Stimulated activated CD4-positive, alpha-beta T cell treated with anti-CD3 and anti-CD28 coated beads, Interleukin-15, amount 100 ng/mL, for 48 hours (primary cell): Measurements from ENCODE around the gene YTHDC2.
"Not testable (repeated sequence)": the region's sequence is repeated elsewhere in the genome, so short reads cannot be mapped to it uniquely, and the experiment has no call there.

ENCODE experiments used
- DNase-seq, 2 donors: peaks; one replicate each; pipeline ENCODE4 v3.0.0-alpha.2; 2020; ENCODE audit warnings: low read depth in 2 of 2

Gene YTHDC2

DNA sequence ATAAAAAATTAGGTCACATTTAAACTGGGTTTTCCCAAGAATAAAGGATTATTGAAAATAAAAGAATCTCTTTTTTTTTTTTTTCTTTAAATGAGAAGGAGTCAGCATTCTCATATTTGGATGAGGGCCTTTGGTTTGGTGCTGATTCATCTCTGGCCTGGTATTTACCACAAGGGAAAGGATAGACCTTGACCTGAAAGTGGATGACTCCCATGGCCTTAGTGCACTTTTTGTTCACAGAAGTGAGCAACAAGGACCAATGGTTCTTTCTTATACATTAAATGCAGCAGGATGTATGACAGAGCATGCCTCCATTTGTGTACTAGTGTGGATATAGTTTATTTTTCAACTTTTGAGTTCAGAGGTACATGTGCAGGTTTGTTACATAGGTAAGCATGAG, 6.9 kb downstream of the YTHDC2 start:
- DNase-seq: peak in 1 of 2 donors; percentile 30

DNA sequence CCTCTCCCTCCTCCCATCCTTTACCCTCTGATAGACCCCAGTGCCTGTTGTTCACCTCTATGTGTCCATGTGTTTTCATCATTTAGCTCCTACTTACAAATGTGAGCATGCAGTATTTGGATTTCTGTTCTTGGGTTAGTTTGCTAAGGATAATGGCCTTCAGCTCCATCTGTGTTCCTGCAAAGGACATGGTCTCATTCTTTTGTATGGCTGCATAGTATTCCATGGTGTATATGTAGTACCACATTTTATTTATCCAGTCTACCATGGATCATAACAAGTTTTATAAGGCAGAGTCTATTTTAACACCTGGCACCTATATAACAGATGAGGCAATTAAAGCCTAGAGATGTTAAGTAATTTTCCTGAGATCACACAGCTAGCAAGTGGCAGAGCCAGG, 7.4 kb downstream of the YTHDC2 start:
- DNase-seq: no peak

DNA sequence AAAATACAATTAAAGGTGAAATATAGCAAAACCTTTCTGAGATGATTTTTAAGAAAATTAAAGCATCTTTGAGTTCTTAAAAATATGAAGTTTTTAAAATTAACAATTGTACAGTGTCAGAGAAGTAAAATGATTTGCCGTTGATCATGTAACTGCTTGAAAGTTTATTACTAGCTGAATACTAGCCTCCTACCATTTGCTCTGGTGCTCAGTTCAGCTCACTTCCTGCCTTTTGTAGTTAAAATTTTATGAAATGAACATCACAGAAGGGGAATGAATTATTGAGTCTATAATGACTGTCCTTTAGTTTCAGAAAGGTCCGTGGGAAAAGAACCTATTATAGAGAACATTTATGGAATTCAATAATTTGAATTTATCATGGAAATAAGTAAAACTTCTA, 9.7 kb downstream of the YTHDC2 start:
- no peak for DNase-seq

DNA sequence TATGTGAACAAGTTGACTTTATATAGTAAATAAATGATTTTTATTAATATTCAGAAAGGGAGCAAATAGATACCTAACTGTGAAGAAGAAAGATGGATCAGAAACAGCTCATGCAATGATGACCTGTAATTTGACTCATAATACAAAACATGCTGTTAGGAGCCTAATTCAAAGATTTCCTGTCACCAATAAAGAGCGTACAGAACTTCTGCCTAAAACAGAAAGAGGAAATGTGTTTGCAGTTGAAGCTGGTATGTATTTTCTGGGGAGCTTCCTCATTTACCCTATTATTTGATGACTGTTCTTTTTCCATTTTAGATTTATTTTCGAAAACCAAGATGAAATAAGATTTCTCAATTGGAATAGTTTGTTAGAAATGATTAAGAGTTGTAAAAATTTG, 11.4 kb downstream of the YTHDC2 start:
- no peak for DNase-seq

DNA sequence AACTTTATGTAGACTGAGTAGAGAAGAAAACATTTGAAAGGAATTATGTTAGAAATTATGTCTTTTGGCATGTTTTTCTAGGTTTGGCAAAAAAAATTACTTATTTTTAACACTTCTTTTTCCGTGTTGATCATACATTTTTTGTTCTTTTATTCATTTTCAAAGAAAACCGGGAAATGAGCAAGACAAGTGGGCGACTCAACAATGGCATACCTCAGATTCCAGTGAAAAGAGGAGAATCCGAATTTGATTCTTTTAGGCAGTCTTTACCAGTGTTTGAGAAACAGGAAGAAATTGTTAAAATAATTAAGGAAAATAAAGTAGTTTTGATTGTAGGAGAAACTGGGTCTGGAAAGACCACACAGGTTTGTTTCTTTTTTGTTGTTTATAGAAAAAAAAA, 12.9 kb downstream of the YTHDC2 start:
- no peak for DNase-seq

DNA sequence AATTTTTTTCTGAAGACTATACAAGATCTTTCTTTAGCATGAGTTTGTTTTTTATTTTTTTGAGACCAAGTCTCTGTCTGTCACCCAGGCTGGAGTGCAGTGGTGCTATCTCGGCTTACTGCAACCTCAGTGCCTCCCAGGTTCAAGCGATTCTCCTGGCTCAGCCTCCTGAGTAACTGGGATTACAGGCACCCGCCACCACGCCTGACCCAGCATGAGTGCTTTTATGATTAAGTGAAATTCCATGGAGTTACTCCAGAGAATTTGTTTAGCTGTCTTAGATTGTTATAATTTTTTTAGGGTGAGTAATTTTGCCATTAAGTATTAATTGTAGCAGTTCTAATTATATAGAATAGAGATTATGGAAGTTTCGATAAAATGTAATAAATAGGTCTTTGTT, 14.3 kb downstream of the YTHDC2 start:
- no peak for DNase-seq

DNA sequence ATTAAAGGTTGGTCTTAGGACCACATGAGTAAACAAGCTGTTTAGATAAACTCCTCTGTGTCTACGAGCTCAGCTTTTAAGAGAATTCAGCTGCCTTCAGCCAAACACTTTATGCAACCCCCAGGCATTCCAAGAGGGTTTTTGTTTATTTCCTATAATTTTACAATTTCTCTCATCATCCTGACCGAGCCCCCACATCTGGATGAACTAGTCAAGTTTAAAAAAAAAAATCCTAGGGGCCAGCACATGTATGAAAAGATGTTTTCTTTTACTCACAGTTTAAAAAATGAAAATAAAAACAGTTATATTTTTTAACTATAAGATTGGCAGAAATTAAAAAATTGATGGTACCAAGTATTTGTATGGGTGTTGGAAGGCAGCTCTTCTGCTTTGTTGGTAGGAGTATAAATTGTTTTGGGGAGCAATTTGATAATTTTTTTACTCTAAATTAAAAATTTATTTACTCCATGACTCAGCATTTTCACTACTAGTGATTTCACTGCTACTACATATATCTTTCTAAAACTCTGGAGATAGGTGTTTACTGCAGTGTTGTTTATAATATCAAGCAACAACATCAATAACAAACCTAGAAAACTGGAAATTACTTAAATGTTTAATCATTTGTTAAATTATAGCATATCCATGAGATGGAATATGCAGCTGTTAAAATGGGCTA, 18.1 kb downstream of the YTHDC2 start:
- no peak for DNase-seq

DNA sequence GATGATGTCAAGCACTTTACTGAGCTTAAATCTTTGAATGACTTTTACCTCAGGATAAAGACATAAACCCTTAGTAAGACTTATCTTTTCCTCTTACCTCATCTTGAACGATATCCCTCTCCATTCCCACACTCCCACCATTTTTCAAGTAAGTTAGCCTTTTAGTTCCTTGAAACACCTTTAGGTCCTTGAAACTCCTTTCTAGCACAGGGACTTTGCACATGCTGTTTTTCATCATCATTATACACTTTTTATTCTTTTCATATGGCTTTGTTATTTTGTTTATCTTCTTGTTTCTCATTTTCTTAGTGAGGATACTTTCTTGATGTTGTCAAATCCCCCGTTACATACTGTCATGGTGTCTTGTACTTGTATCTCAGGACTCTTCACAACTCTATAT, 24.8 kb downstream of the YTHDC2 start:
- DNase-seq: no peak

DNA sequence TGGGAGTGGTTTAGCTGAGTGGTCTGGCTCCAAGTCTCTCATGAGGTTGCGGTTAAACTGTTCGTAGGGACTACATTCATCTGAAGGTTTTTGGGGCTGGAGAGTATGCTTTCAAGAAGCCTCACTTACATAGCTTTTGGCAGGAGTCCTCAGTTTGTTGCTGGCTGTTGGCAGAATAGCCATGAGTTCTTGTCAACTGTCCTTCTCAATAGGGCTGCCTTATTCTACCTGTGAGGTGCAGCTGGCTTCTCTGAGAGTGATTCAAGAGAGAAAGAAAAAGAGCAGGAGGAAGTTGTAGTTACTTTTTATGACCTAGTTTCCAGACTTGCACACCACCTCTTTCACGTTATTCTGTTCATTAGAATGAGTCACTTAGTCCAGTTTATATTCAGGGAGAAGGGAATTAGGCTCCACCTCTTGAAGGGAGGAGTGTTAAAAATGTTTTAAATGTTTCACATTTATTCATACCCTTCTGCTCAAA, 33.2 kb downstream of the YTHDC2 start:
- DNase-seq: no peak

DNA sequence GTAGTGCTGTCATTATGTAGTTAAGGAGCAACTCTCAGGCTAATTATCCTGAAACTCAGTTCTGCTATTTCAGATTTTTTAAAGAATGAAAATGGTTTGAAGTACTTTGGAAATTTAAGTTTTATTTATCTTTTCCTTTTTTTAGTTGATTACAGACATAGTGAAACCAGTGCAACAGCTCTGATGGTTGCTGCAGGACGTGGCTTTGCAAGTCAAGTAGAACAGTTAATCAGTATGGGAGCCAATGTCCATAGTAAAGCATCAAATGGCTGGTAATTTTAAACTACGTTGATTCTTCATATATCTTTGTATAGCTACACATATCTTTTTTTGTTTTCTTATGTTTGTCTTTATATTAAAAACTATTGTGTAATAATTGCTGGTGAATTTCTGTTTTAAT, 34.9 kb downstream of the YTHDC2 start:
- DNase-seq: no peak

DNA sequence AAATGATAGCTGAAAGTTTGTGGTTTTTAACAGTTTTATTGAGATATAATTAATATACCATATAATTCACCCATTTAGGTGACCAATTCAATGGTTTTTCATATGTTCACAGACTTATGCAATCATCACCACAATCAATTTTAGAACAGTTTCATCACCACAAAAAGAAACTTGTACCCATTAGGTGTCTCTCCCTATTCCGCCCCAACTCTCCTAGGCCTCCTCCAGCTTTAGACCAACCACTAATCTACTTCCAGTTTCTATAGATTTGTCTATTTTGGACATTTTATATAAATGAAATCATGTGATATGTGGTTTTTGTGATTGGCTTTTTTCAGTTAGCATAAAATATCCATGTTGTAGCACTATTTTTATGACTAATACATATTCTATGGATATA, 38.6 kb downstream of the YTHDC2 start:
- DNase-seq: no peak

DNA sequence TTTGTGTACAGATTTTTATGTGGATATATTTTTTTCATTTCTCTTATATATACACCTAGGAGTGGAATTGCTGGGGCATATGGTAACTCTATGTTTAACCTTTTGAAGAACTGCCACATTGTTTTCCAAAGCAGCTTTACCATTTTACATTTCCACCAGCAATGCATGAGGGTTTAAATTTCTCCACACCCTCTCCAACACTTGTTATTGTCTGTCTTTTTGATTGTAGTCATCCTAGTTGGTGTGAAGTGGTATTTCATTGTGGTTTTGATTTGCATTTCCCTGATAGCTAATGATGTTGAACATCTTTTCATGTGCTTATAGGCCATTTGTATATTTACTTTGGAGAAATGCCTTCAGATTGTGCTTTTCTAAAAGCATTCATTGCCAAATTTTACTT, 39.1 kb downstream of the YTHDC2 start:
- DNase-seq: no peak

DNA sequence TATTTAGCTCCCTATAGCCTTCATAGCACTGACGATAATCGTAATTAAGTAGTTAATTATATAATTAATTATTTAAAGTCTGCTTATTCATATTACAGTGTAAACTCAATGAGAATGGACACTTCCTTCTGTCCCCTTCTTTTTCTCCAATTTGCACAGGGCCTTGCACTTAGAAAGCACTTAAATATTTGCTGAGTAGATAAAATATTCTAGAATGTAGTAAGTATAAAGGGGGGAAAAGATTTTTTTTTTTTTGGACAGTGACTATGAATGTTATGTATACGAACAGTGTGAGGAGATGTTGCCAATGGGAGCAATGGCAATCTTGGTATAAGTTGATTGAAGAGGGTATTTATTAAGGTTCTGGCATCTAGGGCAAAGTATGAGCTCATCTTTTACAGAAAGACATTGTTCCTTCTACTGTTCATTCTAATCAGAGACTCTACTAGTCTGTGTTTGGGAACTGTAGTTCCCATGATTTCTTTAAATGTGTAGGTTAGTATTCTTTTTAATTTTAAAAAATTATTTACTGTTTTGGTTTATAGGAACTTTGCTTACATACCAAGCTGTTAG, 49.4 kb downstream of the YTHDC2 start:
- DNase-seq: no peak

DNA sequence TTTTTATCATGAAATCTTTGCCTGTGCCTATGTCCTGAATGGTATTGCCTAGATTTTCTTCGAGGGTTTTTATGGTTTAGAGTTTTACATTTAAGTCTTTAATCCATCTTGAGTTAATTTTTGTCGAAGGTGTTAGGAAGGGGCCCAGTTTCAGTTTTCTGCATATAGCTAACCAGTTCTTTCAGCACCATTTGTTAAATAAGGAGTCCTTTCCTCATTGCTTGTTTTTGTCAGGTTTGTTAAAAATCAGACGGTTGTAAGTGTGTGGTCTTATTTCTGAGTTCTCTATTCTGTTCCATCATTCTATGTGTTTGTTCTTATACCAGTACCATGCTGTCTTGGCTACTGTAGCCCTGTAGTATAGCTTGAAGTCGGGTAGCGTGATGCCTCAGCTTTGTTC, 55.9 kb downstream of the YTHDC2 start:
- no peak for DNase-seq

DNA sequence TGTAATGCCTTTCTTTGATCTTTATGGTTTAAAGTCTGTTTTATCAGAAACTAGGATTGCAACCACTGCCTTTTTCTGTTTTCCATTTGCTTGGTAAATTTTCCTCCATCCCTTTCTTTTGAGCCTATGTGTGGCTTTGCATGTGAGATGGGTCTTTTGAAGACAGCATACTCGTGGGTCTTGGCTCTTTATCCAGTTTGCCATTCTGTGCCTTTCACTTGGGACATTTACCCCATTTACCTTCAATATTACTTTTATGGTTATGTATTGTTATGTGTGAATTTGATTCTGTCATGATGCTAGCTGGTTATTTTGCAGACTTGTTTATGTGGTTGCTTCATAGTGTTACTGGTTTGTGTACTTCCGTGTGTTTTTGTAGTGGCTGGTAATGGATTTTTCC, 59.2 kb downstream of the YTHDC2 start:
- DNase-seq: no peak

DNA sequence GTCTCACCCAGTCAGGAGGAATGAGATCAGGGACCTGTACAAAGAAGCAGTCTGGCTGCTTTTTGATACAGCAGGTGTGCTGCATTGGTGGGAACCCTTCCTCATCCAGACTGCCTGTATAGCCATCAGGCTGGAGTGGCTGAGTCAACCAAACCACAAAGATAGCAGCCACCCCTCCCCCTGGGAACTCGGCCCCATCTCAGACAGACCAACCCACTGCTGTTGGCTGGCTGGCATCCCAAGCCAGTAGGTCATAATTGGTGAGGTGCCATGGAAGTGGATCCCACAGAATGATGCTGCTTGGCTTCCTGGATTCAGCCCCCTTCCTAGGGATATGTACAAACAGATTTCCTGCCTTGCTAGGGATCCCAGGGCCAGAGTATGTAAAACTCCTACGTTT, 60.9 kb downstream of the YTHDC2 start:
- DNase-seq: no peak

DNA sequence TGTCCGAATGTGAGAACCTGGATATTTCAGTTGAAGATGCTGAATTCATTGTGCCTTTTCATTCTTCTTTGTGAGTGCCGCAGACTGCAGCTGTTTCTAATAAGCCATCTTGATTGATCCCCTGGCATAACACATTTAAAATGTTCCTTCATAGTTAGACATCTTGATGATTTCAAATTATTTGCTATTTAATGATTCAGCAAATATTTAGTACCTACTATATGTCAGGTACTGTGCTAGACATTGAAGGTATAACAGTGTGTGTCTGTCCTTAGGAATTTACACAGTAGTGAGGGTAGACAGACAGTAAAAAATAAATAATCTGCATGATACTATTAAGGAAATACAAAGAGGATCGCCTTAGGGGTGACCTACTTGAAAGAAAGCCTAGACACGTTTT, 61.6 kb downstream of the YTHDC2 start:
- DNase-seq: no peak

DNA sequence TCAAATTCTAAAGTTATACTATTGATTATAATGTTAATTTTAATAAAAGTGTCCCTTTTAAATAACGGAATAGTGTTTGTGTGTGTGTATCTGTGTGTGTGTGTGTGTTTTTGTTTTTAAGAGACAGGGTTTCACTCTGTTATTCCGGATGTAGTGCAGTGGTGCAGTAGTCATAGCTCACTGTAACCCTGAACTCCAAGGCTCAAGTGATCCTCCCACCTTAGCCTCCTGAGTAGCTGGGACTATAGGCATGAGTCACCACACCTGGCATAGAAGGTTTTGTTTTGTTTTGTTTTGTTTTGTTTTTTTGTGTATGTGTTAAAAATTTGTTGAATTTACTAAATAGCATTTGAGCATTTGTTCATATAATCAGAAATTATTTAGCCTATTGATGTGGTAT, 64.6 kb downstream of the YTHDC2 start:
- no peak for DNase-seq

DNA sequence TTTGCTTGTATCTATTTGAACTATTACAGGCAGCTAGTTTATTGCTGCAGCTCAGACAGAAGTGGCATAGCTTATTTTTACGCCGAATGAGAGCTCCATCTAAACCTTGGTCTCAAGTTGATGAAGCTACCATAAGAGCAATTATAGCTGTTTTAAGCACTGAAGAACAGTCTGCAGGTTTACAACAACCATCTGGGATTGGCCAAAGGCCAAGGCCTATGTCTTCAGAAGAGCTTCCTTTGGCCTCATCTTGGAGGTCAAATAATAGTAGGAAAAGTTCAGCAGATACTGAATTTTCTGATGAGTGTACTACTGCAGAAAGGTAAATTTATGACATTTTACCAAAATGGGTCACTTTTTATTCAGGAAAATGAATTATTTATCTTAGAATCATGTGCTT, 67.9 kb downstream of the YTHDC2 start:
- DNase-seq: no peak

DNA sequence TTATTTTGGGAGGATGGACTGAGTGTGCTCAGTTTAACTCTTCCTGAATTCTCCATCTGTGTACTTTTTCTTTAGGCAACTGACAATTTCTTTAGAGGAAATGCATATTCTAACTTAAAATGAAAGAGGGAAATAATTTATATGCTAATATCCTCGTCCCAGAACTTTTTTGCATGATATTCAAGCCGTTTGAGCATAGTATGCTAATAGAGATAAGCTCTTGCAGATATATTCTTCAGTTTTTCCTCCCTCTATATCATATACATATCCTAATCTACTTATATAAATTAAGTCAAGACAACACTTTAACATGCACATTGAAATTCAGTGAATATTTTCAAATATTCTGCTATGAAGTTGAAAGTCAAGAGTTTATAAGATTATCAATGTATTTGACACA, 84.7 kb downstream of the YTHDC2 start:
- no peak for DNase-seq

DNA sequence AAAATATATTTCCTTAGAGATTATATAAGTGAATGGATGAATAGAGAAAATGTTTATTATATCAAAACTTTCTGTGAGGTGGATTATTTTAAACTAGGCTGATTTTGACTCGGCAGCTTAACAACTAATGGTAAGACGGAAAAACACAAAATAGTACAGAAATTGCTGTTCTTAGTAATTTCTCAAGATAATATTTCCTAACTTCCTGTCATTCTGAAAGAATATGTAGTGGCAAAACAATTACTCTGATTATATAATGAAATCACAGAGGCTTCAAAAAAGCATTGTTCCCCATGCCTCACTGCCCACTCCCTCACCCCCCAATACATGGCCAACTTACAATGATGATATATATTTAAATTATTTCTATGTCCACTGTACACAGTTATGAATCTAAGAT, 85.4 kb downstream of the YTHDC2 start:
- DNase-seq: no peak

DNA sequence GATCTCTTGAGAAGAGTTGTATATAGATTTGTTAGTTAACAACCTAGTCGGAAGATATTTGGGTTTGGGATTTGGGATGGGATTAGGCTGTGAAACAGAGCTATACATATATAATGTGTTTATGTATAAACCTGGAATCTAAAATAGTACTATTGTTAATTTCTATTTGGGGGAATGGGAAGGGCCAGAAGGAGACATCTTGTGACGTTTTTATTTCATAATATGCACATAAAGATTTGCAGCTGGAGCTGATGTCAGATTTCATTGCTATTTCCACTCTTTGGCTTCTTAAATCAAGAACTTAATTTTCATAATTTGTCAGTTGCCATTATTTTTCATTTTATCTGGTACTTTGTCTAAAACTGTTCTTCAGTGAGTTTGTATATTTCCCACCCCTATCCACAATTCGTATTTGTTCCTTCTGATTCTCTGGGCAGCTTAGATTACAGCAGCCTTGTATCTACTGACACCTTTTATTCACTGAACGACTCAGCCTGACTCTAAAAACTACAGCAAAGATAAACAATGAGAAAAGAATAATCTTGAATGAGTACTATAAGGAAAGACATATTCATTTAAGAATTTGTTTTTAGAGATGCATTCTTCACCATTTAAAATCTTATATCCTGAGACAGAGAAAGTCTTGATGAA, 86.9 kb downstream of the YTHDC2 start:
- no peak for DNase-seq

DNA sequence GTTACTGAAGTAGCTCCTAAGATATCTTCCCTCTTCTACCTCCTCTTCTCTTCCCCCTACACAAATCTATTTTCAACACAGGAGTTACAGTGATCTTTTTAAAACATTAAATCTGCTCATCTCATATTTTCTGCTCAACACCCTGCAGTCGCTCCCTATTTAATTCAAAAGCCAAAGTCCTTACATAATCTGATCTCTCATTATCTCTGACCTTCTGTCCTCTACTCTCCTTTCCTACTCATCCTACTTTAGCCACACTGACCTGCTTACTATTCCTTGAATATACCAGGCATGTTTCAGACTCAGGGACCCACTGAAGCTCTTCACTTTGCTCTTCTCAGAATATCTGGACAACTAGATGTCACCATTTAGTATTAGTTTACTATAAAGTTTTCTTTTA, 87.9 kb downstream of the YTHDC2 start:
- DNase-seq: no peak

DNA sequence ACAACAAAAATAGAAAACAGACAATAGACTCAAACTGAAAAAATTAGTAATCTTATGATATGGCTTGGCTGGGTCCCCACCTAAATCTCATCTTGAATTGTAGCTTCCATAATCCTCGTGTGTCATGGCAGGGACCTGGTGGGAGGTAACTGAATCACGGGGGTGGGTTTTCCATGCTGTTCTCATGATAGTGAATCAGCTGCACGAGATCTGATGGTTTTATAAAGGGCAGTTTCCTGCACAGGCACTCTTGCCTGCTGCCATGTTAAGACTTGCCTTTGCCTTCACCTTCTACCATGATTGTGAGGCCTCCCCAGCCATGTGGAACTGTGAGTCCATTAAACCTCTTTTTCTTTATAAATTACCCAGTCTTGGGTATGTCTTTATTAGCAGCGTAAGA, 89.8 kb downstream of the YTHDC2 start:
- DNase-seq: not testable (repeated sequence)
